Measurements from ENCODE around the gene DBNL.

DBNL gene

GRCh38 chr7:44087911-44088838, 43.7 kb downstream of the DBNL start:
- TF ChIP-seq GATA2 (IDR thresholded peaks at IDR 0.05; ENCODE audit: low read depth, low read length) (no peak), GATA3 (IDR thresholded peaks at IDR 0.05; ENCODE audit: low read depth, low read length) (no peak)

DNA sequence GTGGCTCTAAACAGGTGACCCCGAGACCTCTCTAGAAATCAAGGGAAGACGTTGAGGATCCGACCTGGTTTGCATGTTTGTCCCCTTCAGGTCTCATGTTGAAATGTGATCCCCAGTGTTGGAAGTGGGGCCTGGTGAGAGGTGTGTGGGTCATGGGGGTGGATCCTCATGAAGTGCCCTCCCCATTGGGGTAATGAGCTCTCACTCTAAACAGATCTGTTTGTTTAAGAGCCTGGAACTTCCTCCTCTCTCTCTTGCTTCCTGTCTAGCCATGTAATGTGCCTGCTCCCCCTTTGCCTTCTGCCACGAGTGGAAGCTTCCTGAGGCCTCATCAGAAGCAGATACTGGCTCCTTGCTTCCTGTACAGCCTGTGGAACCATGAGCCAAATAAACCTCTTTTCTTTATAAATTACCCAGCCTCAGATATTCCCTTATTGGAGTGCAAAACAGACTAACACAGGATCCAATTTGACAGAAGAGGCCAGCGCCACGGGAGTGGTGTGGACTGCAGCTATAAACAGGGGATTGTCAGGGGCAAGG, 48.7 kb downstream of the DBNL start:
- no peak for TF ChIP-seq GATA3 (IDR thresholded peaks at IDR 0.05; ENCODE audit: low read depth, low read length)
- TF ChIP-seq GATA2 (IDR thresholded peaks at IDR 0.05; ENCODE audit: low read depth, low read length), result no peak

GRCh38 chr7:44094365-44094764, 49.9 kb downstream of the DBNL start:
- no peak for TF ChIP-seq GATA2 (IDR thresholded peaks at IDR 0.05; ENCODE audit: low read depth, low read length)

DNA sequence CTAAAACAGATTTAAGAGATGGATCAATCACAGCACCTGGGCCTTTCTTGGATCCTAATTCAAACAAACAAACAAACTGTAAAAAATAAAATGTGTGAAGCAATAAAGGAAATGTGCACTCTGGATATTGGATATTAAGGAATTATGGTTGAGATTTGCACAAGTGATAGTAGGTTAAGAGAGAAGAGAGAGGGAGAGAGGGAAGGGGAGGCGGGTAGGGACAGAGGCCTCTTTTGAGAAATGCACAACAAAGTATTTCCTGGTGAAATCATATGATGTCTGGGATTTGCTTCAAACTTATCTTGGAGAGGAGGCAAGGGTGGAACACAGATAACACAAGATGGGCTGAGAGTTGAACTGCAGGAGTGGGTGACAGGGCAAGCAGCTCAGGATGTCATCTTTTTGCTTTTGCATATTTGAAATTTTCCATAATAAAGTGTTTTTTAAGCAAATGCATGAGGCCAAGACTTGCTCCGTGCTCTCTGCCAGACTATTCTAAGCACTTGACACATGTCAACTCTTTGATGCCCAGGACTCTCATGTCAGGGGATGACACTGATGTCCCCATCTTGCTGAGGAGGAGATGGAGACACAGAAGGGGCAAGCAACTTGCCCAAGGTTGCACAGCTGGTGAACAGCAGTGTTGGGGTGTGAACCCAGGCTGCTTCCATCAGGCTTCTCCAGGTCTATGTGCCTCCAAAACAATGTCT, 50.5 kb downstream of the DBNL start:
- no peak for TF ChIP-seq GATA2 (IDR thresholded peaks at IDR 0.05; ENCODE audit: low read depth, low read length)
- no peak for TF ChIP-seq GATA3 (IDR thresholded peaks at IDR 0.05; ENCODE audit: low read depth, low read length)

- TF ChIP-seq GATA3 (IDR thresholded peaks at IDR 0.05; ENCODE audit: low read depth, low read length) (no peak), GATA2 (IDR thresholded peaks at IDR 0.05; ENCODE audit: low read depth, low read length) (no peak)
Observed at GRCh38 chr7:44095781-44096180, 51.3 kb downstream of the DBNL start.

- TF ChIP-seq GATA2 (IDR thresholded peaks at IDR 0.05; ENCODE audit: low read depth, low read length) (no peak), GATA3 (IDR thresholded peaks at IDR 0.05; ENCODE audit: low read depth, low read length) (no peak)
Observed at GRCh38 chr7:44096326-44096881, 51.9 kb downstream of the DBNL start.

GRCh38 chr7:44097064-44097932, 52.8 kb downstream of the DBNL start:
- TF ChIP-seq GATA3 (IDR thresholded peaks at IDR 0.05; ENCODE audit: low read depth, low read length), result no peak
- no peak for TF ChIP-seq GATA2 (IDR thresholded peaks at IDR 0.05; ENCODE audit: low read depth, low read length)

DNA sequence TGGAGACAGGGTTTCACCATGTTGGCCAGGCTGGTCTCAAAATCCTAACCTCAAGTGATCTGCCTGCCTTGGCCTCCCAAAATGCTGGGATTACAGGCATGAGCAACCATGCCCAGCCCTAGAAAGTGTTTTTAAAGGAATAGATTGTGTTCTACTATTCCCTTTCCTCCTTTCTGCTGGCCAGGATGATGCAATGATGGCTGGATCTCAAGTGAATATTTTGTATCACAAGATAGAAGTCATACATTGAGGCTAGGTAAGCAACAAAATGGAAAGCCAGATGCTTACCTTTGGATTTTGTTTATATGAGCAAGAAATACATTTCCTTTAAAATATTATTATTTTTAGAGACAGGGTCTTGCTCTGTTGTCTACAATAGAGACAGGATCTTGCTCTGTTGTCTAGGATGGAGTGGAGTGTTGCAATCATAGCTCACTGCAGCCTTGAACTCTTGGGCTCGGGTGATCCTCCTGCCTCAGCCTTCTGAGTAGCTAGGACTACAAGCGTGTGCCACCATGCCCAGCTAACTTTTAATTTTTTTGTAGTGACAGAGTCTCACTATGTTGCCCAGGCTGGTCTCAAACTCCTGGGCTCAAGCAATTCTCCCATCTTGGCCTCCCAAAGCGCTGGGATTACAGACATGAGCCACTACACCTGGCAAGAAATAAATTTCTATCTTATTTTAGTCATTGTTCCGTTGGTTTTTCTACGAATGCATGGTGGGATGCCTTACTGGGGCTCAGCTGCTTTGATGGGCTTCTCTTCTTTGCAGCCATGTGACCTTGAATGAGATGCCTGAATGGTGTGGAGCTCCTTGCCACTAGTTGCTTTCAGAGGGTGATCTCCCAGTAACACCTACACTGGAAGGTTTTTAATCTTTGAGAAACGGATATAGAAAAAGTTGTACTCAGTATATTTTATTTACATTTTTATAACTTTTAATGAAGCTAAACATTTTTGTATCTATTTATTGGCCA, 53.9 kb downstream of the DBNL start:
- no peak for TF ChIP-seq GATA2 (IDR thresholded peaks at IDR 0.05; ENCODE audit: low read depth, low read length)
- TF ChIP-seq GATA3 (IDR thresholded peaks at IDR 0.05; ENCODE audit: low read depth, low read length), result no peak

DNA sequence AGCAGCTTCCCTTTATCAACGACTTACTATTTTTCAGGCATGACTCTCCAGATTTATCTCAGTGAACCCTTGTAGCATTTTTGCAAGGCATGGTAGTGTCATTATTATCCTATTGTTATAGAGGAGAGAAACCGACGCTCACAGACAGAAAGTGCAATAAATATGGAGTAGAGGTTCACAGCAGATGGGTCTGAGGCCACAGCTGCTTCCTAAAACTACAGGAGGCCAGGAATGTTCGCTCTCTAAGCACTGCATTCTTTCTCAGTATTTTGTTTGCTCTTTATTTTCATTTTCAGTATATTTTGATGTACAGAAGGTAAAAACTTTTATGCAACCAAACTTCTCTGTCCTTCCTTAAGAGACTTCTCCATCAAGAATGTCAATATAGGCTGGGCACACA, 55.2 kb downstream of the DBNL start:
- no peak for TF ChIP-seq GATA2 (IDR thresholded peaks at IDR 0.05; ENCODE audit: low read depth, low read length)
- no peak for TF ChIP-seq GATA3 (IDR thresholded peaks at IDR 0.05; ENCODE audit: low read depth, low read length)

DNA sequence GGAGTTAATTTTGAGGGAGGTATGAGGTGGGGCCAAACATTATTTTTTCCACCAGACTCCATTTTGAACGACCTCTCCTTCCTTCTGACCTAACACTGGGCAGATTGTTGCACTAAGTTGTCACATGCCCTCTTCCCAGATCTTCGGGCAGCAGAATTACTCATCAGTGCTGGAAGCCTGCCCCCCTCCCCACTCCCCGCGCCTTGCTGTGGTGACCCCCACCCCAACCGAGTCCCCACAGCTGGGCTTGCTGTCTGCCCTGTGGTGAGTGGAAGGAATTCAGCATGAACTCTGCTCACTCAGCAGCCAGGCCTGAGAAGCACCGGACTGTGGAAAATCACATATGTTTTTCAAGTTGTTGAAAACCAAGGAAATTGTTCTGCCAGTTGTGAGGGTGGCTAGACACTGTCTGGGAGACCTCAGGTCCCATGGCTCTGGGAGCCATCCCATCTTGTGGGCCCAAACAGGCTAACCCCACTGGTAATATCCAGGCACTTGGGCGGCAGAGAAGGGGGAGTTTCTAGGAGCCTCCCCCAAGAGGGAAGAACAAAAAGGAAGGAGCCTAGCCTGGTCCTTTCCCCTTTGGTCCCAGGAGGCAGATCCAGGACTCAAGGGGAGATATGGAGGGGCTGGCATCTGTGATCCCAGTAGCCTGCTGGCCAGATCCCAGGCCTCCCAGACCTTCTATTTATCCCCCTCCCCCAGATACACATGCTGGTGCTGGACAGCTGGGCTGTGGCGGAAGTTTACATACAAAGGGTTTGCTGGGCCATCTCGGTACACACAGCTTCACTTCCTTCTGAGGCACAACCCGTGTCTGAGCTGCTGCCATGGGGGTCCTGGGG, 56.2 kb downstream of the DBNL start:
- TF ChIP-seq GATA2 (IDR thresholded peaks at IDR 0.05; ENCODE audit: low read depth, low read length) (no peak), GATA3 (IDR thresholded peaks at IDR 0.05; ENCODE audit: low read depth, low read length) (no peak)

DNA sequence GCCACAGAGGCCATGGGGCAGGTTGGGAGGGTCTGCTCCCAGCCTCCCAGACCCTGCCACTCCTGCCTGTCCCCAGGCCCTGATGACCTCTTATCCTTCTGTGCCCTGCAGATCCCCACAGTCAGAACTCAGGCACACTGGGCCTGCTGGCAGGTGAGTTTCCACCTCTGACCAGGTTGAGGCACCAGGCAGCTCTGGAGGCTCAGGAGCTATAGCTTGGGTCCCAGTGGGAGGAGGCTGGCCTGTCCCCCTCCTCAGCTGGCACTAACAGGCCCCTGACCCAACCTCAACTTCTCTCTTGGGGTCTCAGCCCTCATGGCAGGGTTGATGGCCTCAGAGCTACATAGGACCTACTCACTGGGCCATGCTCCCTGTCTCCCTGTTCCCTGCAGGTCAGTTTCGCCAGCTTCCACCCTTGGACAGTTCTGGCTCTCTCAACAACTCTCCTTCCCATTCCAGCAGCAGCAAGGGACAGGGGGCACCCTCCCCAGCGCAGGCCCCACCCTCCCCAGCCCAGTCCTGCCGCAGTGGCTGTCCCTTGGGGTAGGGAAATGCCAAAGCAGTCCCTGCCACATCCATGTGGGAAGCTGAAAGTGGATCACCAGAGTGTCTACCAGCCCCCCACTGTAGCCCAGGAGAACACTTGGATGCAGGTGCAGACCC, 56.9 kb downstream of the DBNL start:
- TF ChIP-seq GATA3 (IDR thresholded peaks at IDR 0.05; ENCODE audit: low read depth, low read length) (no peak), GATA2 (IDR thresholded peaks at IDR 0.05; ENCODE audit: low read depth, low read length) (no peak)

Measured in SH-SY5Y (cell line).